HCT116 (cell line): ENCODE measurements around the gene PTDSS2. TPM values are rescaled to one million over a fixed set of nuclear protein-coding genes. Genes with fewer than 3 reads are reported as not detected.

Experiments used
- ATAC-seq: fragments of 200-7000 bp; cut with Tn5 transposase; 2 replicates; pipeline ENCODE4 v1.9.1; 2020; ENCODE audit warnings: mild to moderate bottlenecking, moderate library complexity
- BruUV-seq: library from RNA; stranded (reverse); fragments of 400-500 nt; replicated peaks from 2 replicates; lab custom pipeline; 2021; lab: Mats Ljungman, UMichigan
- CTCF ChIA-PET: fragments of 300-600 bp; sonication (Branson Sonifier 250); formaldehyde crosslinking; loops from one replicate; lab custom pipeline; 2021; ENCODE audit warnings: antibody characterized with exemption; lab: Charles Lee
- POLR2A ChIA-PET: fragments of 300-600, 350-600 bp; sonication (Branson Sonifier 250); formaldehyde crosslinking; loops from one replicate; lab custom pipeline; 2021; ENCODE audit warnings: antibody characterized with exemption; lab: Charles Lee
- RAD21 ChIA-PET, 2 experiments: fragments of 300-600 bp; sonication (Branson Sonifier 250); formaldehyde crosslinking; loops; one replicate each; lab custom pipeline; 2023; ENCODE audit warnings: low total read pairs in 2 of 2; ENCODE audit not compliant: uncharacterized antibody in 2 of 2, unreplicated experiment in 2 of 2, low non-redundant PET in 1 of 2; lab: Charles Lee
- DNase-seq: peaks from one replicate; pipeline ENCODE4 v3.0.0-alpha.2; 2010; ENCODE audit warnings: low read depth, low spot score
- H2AFZ ChIP-seq: fragments of 200-600 bp; shearing (Covaris generic), sonication (generic); 2 replicates; pipeline ENCODE4 v1.6.1; 2017; ENCODE audit warnings: low read depth, mixed run types, mixed read lengths, antibody characterized with exemption, low read length; ENCODE audit not compliant: poor library complexity, severe bottlenecking
- H3K27ac ChIP-seq: 2 replicates; pipeline ENCODE4 v1.5.1; 2012; ENCODE audit warnings: low read depth, low read length
- H3K27me3 ChIP-seq: fragments of 200-600 bp; sonication (generic); 2 replicates; pipeline ENCODE4 v1.6.1; 2016; ENCODE audit warnings: mixed run types, low read length, mixed read lengths; ENCODE audit not compliant: insufficient read depth
- H3K36me3 ChIP-seq, 2 experiments: fragments of 200-500 bp in 1 of 2; fragments of 200-600 bp in 1 of 2; sonication (Bioruptor generic) in 1 of 2; sonication (generic) in 1 of 2; 2 replicates each; pipeline versions ENCODE4 v1.5.1 to v1.6.1; 2014 to 2016; ENCODE audit warnings: low read length in 2 of 2, inconsistent platforms in 1 of 2, mixed read lengths in 1 of 2, mixed run types in 1 of 2; ENCODE audit not compliant: insufficient read depth in 2 of 2, control insufficient read depth in 1 of 2
- H3K4me1 ChIP-seq, 2 experiments: fragments of 200-600 bp in 1 of 2; sonication (generic) in 1 of 2; 2 replicates each; pipeline versions ENCODE4 v1.5.1 to v1.6.1; 2012 to 2017; ENCODE audit warnings: low read length in 2 of 2, inconsistent platforms in 1 of 2, mild to moderate bottlenecking in 1 of 2, mixed read lengths in 1 of 2, mixed run types in 1 of 2, moderate library complexity in 1 of 2; ENCODE audit not compliant: insufficient read depth in 2 of 2, control insufficient read depth in 1 of 2
- H3K4me2 ChIP-seq: fragments of 200-600 bp; sonication (generic); 2 replicates; pipeline ENCODE4 v1.6.1; 2017; ENCODE audit warnings: mixed run types, low read length, mixed read lengths
- H3K4me3 ChIP-seq, 2 experiments: fragments of 200-600 bp in 1 of 2; sonication (generic) in 1 of 2; replicated peaks in 1 of 2; 2 replicates each; pipeline ENCODE4 v1.5.1; 2011 to 2016; ENCODE audit warnings: low read length in 2 of 2, control low read depth in 1 of 2, low read depth in 1 of 2, mild to moderate bottlenecking in 1 of 2, mixed read lengths in 1 of 2, mixed run types in 1 of 2
- H3K79me2 ChIP-seq: fragments of 200-600 bp; sonication (generic); 2 replicates; pipeline ENCODE4 v1.6.1; 2017; ENCODE audit warnings: mild to moderate bottlenecking, mixed run types, low read length, moderate library complexity, mixed read lengths; ENCODE audit not compliant: insufficient read depth
- H3K9ac ChIP-seq: fragments of 200-600 bp; sonication (generic); 2 replicates; pipeline ENCODE4 v1.6.1; 2016; ENCODE audit warnings: low read length, mixed read lengths
- H3K9me2 ChIP-seq: fragments of 200-600 bp; sonication (generic), shearing (Covaris generic); 2 replicates; pipeline ENCODE4 v1.6.1; 2017; ENCODE audit warnings: mixed run types, mild to moderate bottlenecking, moderate library complexity; ENCODE audit not compliant: insufficient read depth
- H3K9me3 ChIP-seq, 2 experiments: fragments of 200-500 bp in 1 of 2; fragments of 200-600 bp in 1 of 2; sonication (Bioruptor generic) in 1 of 2; sonication (generic) in 1 of 2; 2 replicates each; pipeline ENCODE4 v1.6.1; 2014 to 2017; ENCODE audit warnings: low read length in 2 of 2, mixed read lengths in 2 of 2, inconsistent platforms in 1 of 2, low read depth in 1 of 2, mild to moderate bottlenecking in 1 of 2, mixed run types in 1 of 2, moderate library complexity in 1 of 2; ENCODE audit not compliant: control insufficient read depth in 1 of 2, insufficient read depth in 1 of 2
- H4K20me1 ChIP-seq: fragments of 200-600 bp; sonication (generic), shearing (Covaris generic); 2 replicates; pipeline ENCODE4 v1.6.1; 2017; ENCODE audit warnings: mixed run types, mild to moderate bottlenecking, moderate library complexity; ENCODE audit not compliant: insufficient read depth
- FOSL1 ChIP-seq: IDR thresholded peaks from 2 replicates; pipeline ENCODE4 v1.6.1; 2012; ENCODE audit warnings: low read depth
- SIN3A ChIP-seq: IDR thresholded peaks from 2 replicates; pipeline ENCODE4 v1.6.1; 2012; ENCODE audit warnings: low read depth
- SP1 ChIP-seq: IDR thresholded peaks from 2 replicates; pipeline ENCODE4 v1.6.1; 2012; ENCODE audit warnings: low read depth
- YY1 ChIP-seq: IDR thresholded peaks from 2 replicates; pipeline ENCODE4 v1.6.1; 2011; ENCODE audit warnings: low read length, low read depth, moderate library complexity, mild to moderate bottlenecking; ENCODE audit not compliant: insufficient replicate concordance; ENCODE audit errors: extremely low read depth
- ZFX ChIP-seq: fragments of 450-650 bp; IDR thresholded peaks from 2 replicates; pipeline ENCODE4 v1.6.1; 2017
- intact Hi-C: fragments of 100-400 bp; cut with micrococcal nuclease; formaldehyde crosslinking; loops from 2 replicates; pipeline ENCODE4 v1.10.0; 2022
- total RNA-seq: library from RNA; stranded (reverse); gene quantifications from one replicate; pipeline ENCODE4 v1.2.1, GENCODE V29; 2021; ENCODE audit not compliant: unreplicated experiment
- TF ChIP-seq, protein P1 (sequence below), 3 experiments: fragments of 200-600 bp in 1 of 3; sonication (generic) in 1 of 3; IDR thresholded peaks in 2 of 3; conservative IDR thresholded peaks in 1 of 3; 2 replicates each; pipeline ENCODE4 v1.5.1; 2012 to 2017; ENCODE audit warnings: low read depth in 2 of 3, low read length in 2 of 3, antibody characterized with exemption in 1 of 3, borderline replicate concordance in 1 of 3, control low read depth in 1 of 3, mild to moderate bottlenecking in 1 of 3, mixed read lengths in 1 of 3, mixed run types in 1 of 3, moderate library complexity in 1 of 3; ENCODE audit not compliant: insufficient read depth in 1 of 3
- TF ChIP-seq, protein P2 (sequence below): IDR thresholded peaks from 2 replicates; pipeline ENCODE4 v1.6.1; 2011; ENCODE audit warnings: mild to moderate bottlenecking, low read length, moderate library complexity; ENCODE audit not compliant: insufficient replicate concordance; ENCODE audit errors: extremely low read depth
- TF ChIP-seq, protein P3 (sequence below): IDR thresholded peaks from 2 replicates; pipeline ENCODE4 v1.6.1; 2012
- TF ChIP-seq, protein P4 (sequence below): IDR thresholded peaks from 2 replicates; pipeline ENCODE4 v1.6.1; 2012; ENCODE audit warnings: low read depth

The PTDSS2 gene
- total RNA-seq, 1 experiment from 2014 or later, result 40.1 TPM

DNA sequence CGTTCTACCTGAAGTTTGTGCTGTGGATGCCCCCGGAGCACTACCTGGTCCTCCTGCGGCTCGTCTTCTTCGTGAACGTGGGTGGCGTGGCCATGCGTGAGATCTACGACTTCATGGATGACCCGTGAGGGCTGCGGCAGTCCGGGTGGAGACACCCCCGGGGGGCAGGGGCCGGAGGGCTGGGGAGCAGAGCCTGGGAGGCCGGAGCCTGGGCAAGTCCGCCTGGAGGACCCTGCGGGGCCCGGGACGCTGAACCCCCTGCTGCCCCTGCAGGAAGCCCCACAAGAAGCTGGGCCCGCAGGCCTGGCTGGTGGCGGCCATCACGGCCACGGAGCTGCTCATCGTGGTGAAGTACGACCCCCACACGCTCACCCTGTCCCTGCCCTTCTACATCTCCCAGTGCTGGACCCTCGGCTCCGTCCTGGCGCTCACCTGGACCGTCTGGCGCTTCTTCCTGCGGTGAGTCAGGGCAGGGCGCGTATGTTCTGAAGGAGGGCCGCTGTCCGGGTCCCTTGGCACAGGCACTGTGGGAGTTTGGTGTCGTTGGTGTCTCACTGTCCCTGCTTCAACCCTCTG, 39.6 kb downstream of the PTDSS2 start:
- Histone ChIP-seq H2AFZ (no peak overlapping the region), H3K79me2 (no peaks in the 10 kb centered on the region; the same call in 1 of the 2 replicates), H3K27ac (no peak overlapping the region), H3K4me3 (no peak overlapping the region), H3K9me2 (no peaks in the 10 kb centered on the region), H4K20me1 (no peaks in the 10 kb centered on the region), H3K36me3 (peaks cover 0 to 4% of the 10 kb centered on the region in 2 experiments; a peak in 2 of 4 replicates), H3K9ac (no peak overlapping the region), H3K27me3 (no peaks in the 10 kb centered on the region), H3K9me3 (no peaks in the 10 kb centered on the region), H3K4me2 (no peak overlapping the region), H3K4me1 (no peaks in the 10 kb centered on the region)
- RAD21 ChIA-PET, result no interaction called here
- ATAC-seq (no peak), DNase-seq (no peak)
- no TSS peak for BruUV-seq
- intact Hi-C loops, result no loop called here
- CTCF ChIA-PET, result no interaction called here
- POLR2A ChIA-PET, result no interaction called here
- TF ChIP-seq, protein P1, sequence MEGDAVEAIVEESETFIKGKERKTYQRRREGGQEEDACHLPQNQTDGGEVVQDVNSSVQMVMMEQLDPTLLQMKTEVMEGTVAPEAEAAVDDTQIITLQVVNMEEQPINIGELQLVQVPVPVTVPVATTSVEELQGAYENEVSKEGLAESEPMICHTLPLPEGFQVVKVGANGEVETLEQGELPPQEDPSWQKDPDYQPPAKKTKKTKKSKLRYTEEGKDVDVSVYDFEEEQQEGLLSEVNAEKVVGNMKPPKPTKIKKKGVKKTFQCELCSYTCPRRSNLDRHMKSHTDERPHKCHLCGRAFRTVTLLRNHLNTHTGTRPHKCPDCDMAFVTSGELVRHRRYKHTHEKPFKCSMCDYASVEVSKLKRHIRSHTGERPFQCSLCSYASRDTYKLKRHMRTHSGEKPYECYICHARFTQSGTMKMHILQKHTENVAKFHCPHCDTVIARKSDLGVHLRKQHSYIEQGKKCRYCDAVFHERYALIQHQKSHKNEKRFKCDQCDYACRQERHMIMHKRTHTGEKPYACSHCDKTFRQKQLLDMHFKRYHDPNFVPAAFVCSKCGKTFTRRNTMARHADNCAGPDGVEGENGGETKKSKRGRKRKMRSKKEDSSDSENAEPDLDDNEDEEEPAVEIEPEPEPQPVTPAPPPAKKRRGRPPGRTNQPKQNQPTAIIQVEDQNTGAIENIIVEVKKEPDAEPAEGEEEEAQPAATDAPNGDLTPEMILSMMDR (IDR thresholded peaks at IDR 0.05 in 2 of 3, conservative IDR thresholded peaks at IDR 0.05 in 1 of 3; ENCODE audit: borderline replicate concordance in 1 of 3, insufficient read depth in 1 of 3, low read depth in 2 of 3, low read length in 2 of 3), result no peak
- no peak for TF ChIP-seq SIN3A
- TF ChIP-seq, protein P2, sequence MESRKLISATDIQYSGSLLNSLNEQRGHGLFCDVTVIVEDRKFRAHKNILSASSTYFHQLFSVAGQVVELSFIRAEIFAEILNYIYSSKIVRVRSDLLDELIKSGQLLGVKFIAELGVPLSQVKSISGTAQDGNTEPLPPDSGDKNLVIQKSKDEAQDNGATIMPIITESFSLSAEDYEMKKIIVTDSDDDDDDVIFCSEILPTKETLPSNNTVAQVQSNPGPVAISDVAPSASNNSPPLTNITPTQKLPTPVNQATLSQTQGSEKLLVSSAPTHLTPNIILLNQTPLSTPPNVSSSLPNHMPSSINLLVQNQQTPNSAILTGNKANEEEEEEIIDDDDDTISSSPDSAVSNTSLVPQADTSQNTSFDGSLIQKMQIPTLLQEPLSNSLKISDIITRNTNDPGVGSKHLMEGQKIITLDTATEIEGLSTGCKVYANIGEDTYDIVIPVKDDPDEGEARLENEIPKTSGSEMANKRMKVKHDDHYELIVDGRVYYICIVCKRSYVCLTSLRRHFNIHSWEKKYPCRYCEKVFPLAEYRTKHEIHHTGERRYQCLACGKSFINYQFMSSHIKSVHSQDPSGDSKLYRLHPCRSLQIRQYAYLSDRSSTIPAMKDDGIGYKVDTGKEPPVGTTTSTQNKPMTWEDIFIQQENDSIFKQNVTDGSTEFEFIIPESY, result no peak
- TF ChIP-seq SP1, result no peak
- TF ChIP-seq ZFX, result no peak
- TF ChIP-seq, protein P3, sequence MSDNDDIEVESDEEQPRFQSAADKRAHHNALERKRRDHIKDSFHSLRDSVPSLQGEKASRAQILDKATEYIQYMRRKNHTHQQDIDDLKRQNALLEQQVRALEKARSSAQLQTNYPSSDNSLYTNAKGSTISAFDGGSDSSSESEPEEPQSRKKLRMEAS, result no peak
- no peak for TF ChIP-seq YY1
- TF ChIP-seq, protein P4, sequence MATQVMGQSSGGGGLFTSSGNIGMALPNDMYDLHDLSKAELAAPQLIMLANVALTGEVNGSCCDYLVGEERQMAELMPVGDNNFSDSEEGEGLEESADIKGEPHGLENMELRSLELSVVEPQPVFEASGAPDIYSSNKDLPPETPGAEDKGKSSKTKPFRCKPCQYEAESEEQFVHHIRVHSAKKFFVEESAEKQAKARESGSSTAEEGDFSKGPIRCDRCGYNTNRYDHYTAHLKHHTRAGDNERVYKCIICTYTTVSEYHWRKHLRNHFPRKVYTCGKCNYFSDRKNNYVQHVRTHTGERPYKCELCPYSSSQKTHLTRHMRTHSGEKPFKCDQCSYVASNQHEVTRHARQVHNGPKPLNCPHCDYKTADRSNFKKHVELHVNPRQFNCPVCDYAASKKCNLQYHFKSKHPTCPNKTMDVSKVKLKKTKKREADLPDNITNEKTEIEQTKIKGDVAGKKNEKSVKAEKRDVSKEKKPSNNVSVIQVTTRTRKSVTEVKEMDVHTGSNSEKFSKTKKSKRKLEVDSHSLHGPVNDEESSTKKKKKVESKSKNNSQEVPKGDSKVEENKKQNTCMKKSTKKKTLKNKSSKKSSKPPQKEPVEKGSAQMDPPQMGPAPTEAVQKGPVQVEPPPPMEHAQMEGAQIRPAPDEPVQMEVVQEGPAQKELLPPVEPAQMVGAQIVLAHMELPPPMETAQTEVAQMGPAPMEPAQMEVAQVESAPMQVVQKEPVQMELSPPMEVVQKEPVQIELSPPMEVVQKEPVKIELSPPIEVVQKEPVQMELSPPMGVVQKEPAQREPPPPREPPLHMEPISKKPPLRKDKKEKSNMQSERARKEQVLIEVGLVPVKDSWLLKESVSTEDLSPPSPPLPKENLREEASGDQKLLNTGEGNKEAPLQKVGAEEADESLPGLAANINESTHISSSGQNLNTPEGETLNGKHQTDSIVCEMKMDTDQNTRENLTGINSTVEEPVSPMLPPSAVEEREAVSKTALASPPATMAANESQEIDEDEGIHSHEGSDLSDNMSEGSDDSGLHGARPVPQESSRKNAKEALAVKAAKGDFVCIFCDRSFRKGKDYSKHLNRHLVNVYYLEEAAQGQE, result no peak
- TF ChIP-seq FOSL1, result no peak
